HuH-7 (cell line): Measurements from ENCODE around the gene PEX16.

Source experiments
- DNase-seq: peaks from one replicate; pipeline ENCODE4 v3.0.0; 2011; ENCODE audit warnings: low spot score

The PEX16 gene

GRCh38 chr11:45897556-45897955 lies 20.1 kb downstream of the PEX16 start:
- no peak for DNase-seq

- DNase-seq: peak; percentile 69
Observed at GRCh38 chr11:45896422-45896984, 21.2 kb downstream of the PEX16 start.

GRCh38 chr11:45895553-45896259 lies 22.0 kb downstream of the PEX16 start:
- DNase-seq: no peak

- no peak for DNase-seq
Observed at GRCh38 chr11:45894555-45895247, 23.0 kb downstream of the PEX16 start.

GRCh38 chr11:45892856-45893255 lies 24.8 kb downstream of the PEX16 start:
- no peak for DNase-seq

- DNase-seq: no peak
Observed at GRCh38 chr11:45890886-45891550, 26.7 kb downstream of the PEX16 start.

GRCh38 chr11:45889966-45890365 lies 27.7 kb downstream of the PEX16 start:
- no peak for DNase-seq

GRCh38 chr11:45889555-45889954 lies 28.1 kb downstream of the PEX16 start:
- DNase-seq: no peak

- DNase-seq: no peak
Observed at GRCh38 chr11:45887587-45887986, 30.1 kb downstream of the PEX16 start.

GRCh38 chr11:45886816-45887520 lies 30.7 kb downstream of the PEX16 start:
- no peak for DNase-seq

GRCh38 chr11:45885921-45886721 lies 31.6 kb downstream of the PEX16 start:
- DNase-seq: no peak

- peak; percentile 78 for DNase-seq
Observed at GRCh38 chr11:45885274-45885920, 32.3 kb downstream of the PEX16 start, which contains the start of gene MAPK8IP1. MAPK8IP1 (plus strand) TSS chr11:45885651; CDS start chr11:45885821, 170 bp downstream.

GRCh38 chr11:45884596-45885185 lies 33.0 kb downstream of the PEX16 start:
- no peak for DNase-seq

- DNase-seq: no peak
Observed at GRCh38 chr11:45881708-45882368, 35.8 kb downstream of the PEX16 start.

GRCh38 chr11:45880772-45881570 lies 36.7 kb downstream of the PEX16 start:
- no peak for DNase-seq

- DNase-seq: no peak
Observed at GRCh38 chr11:45879803-45880686, 37.6 kb downstream of the PEX16 start.

GRCh38 chr11:45877845-45878244 lies 39.8 kb downstream of the PEX16 start:
- DNase-seq: no peak

- DNase-seq: no peak
Observed at GRCh38 chr11:45877221-45877620, 40.5 kb downstream of the PEX16 start.
